DOHH2 (cell line): ENCODE data around the gene CFAP43.

Experiments used
- H3F3A ChIP-seq: fragments of 200-600 bp; sonication (generic), shearing (Covaris generic); 2 replicates; pipeline ENCODE4 v1.6.0; 2016; ENCODE audit warnings: antibody characterized with exemption, mild to moderate bottlenecking; ENCODE audit not compliant: control insufficient read depth, insufficient read depth
- H3K27ac ChIP-seq: fragments of 200-600 bp; sonication (generic); 2 replicates; pipeline ENCODE4 v1.5.1; 2014; ENCODE audit warnings: low read depth, mild to moderate bottlenecking, low read length, moderate library complexity
- H3K27me3 ChIP-seq: fragments of 200-600 bp; sonication (generic); 2 replicates; pipeline ENCODE4 v1.6.1; 2014; ENCODE audit warnings: mild to moderate bottlenecking, low read length, mixed read lengths; ENCODE audit not compliant: control insufficient read depth
- H3K36me3 ChIP-seq: fragments of 200-600 bp; sonication (generic); 2 replicates; pipeline ENCODE4 v1.6.1; 2014; ENCODE audit warnings: mild to moderate bottlenecking, low read length, moderate library complexity, mixed read lengths; ENCODE audit not compliant: control insufficient read depth
- H3K4me1 ChIP-seq: fragments of 200-600 bp; sonication (generic); 2 replicates; pipeline ENCODE4 v1.6.1; 2014; ENCODE audit warnings: mild to moderate bottlenecking, low read length, mixed read lengths; ENCODE audit not compliant: control insufficient read depth
- H3K4me2 ChIP-seq: fragments of 200-600 bp; sonication (generic); 2 replicates; pipeline ENCODE4 v1.6.0; 2014; ENCODE audit warnings: mild to moderate bottlenecking, low read length, moderate library complexity
- H3K4me3 ChIP-seq: fragments of 200-600 bp; sonication (generic); 2 replicates; pipeline ENCODE4 v1.5.1; 2014; ENCODE audit warnings: mild to moderate bottlenecking, low read length, mixed read lengths
- H3K79me2 ChIP-seq: fragments of 200-600 bp; sonication (generic); 2 replicates; pipeline ENCODE4 v1.6.1; 2014; ENCODE audit warnings: mild to moderate bottlenecking, low read length, mixed read lengths; ENCODE audit not compliant: control insufficient read depth
- H3K9me2 ChIP-seq: fragments of 200-600 bp; sonication (generic); replicated peaks from 2 replicates; pipeline ENCODE4 v1.6.1; 2014; ENCODE audit warnings: mild to moderate bottlenecking, low read length, mixed read lengths; ENCODE audit not compliant: control insufficient read depth
- H3K9me3 ChIP-seq: fragments of 200-600 bp; sonication (generic); 2 replicates; pipeline ENCODE4 v1.6.1; 2014; ENCODE audit warnings: antibody characterized with exemption, low read length, mixed read lengths; ENCODE audit not compliant: control insufficient read depth, insufficient read depth
- H4K20me1 ChIP-seq: fragments of 200-600 bp; sonication (generic); 2 replicates; pipeline ENCODE4 v1.6.0; 2014; ENCODE audit warnings: low read depth, mild to moderate bottlenecking, antibody characterized with exemption, low read length, moderate library complexity; ENCODE audit not compliant: control insufficient read depth, insufficient read depth
- CTCF ChIP-seq: fragments of 200-600 bp; sonication (generic); IDR thresholded peaks from one replicate; pipeline ENCODE4 v1.5.1; 2014; ENCODE audit warnings: antibody characterized with exemption, mild to moderate bottlenecking, low read depth, low read length; ENCODE audit not compliant: poor library complexity, severe bottlenecking
- EZH2phosphoT487 ChIP-seq: fragments of 200-600 bp; sonication (generic); IDR thresholded peaks from 2 replicates; pipeline ENCODE4 v1.6.1; 2017; ENCODE audit warnings: borderline replicate concordance, mild to moderate bottlenecking, antibody characterized with exemption, low read length, moderate library complexity, mixed read lengths

CFAP43 gene

GRCh38 chr10:104109908-104110662 lies 122.1 kb downstream of the CFAP43 start:
- H3K4me2 ChIP-seq, result no peak overlapping the region

DNA sequence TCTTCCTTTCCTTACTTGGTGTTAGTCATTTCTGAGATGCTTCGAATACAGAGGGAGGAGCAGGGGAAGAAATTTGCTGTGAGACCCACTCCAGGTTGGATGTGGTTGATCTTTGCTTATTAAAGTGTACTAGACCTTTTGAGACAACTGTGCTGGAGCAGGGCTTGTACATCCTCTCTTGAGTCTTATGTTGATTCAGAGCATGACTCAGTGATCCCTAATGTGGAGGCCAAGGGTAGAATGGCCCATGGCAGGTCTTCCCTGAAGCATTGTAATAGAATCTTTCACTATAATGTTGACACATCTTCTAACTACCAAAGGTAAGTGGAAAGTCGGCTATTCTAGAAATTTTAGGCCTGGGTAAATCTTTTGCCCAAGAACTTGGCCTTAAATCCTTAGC lies 127.2 kb downstream of the CFAP43 start:
- Histone ChIP-seq H3K27ac (no peak overlapping the region), H3K4me1 (no peaks in the 10 kb centered on the region), H3K4me3 (no peak overlapping the region), H3K4me2 (no peak overlapping the region), H3K9me2 (no peaks in the 10 kb centered on the region), H3K27me3 (peaks cover 19% of the 10 kb centered on the region; the same call in 1 of the 2 replicates), H3K36me3 (no peaks in the 10 kb centered on the region), H4K20me1 (no peaks in the 10 kb centered on the region), H3F3A (no peaks in the 10 kb centered on the region), H3K79me2 (no peaks in the 10 kb centered on the region), H3K9me3 (no peaks in the 10 kb centered on the region)
- TF ChIP-seq CTCF, result no peak
- no peak for TF ChIP-seq EZH2phosphoT487

More at GRCh38 chr10:104109908-104110662, 122.1 kb downstream of the CFAP43 start:
- Histone ChIP-seq H3K9me2 (no peaks in the 10 kb centered on the region), H3K4me3 (no peak overlapping the region), H3F3A (no peaks in the 10 kb centered on the region), H3K36me3 (no peaks in the 10 kb centered on the region), H3K27ac (no peak overlapping the region), H3K27me3 (peaks cover 9% of the 10 kb centered on the region), H3K4me1 (peaks cover 6% of the 10 kb centered on the region), H4K20me1 (no peaks in the 10 kb centered on the region), H3K9me3 (no peaks in the 10 kb centered on the region), H3K79me2 (no peaks in the 10 kb centered on the region)
- TF ChIP-seq EZH2phosphoT487, result no peak
- no peak for TF ChIP-seq CTCF

- Histone ChIP-seq H3K4me3 (no peak overlapping the region), H3F3A (no peaks in the 10 kb centered on the region), H4K20me1 (no peaks in the 10 kb centered on the region), H3K4me2 (no peak overlapping the region), H3K4me1 (no peaks in the 10 kb centered on the region), H3K9me3 (no peaks in the 10 kb centered on the region), H3K27ac (no peak overlapping the region), H3K36me3 (no peaks in the 10 kb centered on the region), H3K79me2 (no peaks in the 10 kb centered on the region), H3K27me3 (peaks cover 19% of the 10 kb centered on the region; the same call in 1 of the 2 replicates), H3K9me2 (no peaks in the 10 kb centered on the region)
- TF ChIP-seq CTCF, result no peak
- no peak for TF ChIP-seq EZH2phosphoT487
Measured at GRCh38 chr10:104104418-104104817, 127.7 kb downstream of the CFAP43 start.
